HG03060 (cell line): ENCODE measurements around the gene DNAAF9.

Experiments
- ATAC-seq: cut with Tn5 transposase; IDR thresholded peaks from one replicate; pipeline ENCODE4 v1.9.1; 2021; ENCODE audit warnings: low read depth, moderate number of reproducible peaks; ENCODE audit not compliant: unreplicated experiment

The DNAAF9 gene

DNA sequence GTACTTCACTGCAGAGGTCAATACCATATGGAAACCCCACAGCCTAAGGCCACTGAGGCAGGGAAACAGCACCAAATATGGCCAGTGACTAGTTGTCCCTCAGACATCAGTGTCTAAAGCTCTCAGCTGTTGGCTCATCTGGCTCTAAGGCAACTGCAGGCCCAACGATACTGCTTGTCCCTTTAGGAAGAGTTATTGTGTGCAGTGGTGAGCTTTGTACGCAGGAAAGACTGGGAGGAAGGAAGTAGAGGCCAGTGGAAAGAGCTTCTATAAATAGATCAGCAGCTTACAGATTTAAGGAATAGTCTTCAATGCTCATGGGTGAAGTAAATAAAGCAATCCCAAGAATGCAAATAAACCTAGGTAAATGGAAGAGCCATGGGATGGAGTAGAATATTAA is 29.3 kb downstream of the DNAAF9 start:
- no peak for ATAC-seq

GRCh38 chr20:3377644-3378043 is 29.8 kb downstream of the DNAAF9 start:
- no peak for ATAC-seq

- no peak for ATAC-seq
Observed at GRCh38 chr20:3374296-3374695, 33.2 kb downstream of the DNAAF9 start.

- no peak for ATAC-seq
Observed at GRCh38 chr20:3371754-3372153, 35.7 kb downstream of the DNAAF9 start.

DNA sequence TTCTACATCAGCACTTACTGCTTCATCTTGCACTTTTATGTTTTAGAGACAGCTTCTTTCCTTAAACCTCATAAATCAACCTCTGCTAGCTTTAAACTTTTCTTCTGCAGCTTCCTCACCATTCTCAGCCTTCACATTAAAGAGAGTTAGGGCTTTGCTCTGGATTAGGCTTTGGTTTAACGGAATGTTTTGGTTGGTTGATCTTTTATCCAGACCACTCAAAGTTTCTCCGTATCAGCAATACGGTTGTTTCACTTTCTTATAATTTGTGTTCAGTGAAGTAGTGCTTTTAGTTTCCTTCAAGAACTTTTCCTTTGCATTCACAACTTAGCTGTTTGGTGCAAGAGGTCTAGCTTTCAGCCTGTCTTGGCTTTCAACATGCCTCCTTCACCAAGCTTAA is 40.4 kb downstream of the DNAAF9 start:
- ATAC-seq = no peak

DNA sequence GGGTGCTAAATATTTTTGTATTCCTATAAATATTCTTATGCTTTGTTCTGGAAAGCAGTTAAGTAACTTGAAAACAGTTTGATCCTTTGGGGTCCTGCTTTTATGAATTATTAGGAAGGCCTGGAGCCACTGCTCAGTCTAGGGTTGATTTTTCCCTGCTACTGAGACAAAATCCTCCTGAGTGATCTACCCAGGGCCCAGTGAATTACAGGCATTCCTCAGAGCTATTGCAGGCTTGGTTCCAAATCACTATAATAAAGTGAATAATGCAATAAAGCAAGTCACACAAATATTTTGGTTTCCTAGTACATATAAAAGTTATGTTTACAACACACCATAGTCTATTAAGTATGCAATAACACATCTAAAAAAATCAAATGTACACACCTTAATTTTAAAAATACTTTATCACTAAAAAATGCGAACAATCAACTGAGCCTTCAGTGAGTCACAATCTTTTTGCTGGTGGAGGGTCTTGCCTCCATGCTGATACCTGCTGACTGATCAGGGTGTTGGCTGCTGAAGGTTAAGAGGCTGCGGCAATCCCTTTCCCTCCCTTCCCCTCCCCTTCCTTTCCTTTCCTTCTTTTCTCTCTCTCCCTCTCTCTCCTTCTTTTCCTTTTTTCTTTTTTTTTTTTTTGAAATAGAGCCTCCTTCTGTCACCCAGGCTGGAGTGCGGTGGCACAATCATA is 43.0 kb downstream of the DNAAF9 start:
- no peak for ATAC-seq

DNA sequence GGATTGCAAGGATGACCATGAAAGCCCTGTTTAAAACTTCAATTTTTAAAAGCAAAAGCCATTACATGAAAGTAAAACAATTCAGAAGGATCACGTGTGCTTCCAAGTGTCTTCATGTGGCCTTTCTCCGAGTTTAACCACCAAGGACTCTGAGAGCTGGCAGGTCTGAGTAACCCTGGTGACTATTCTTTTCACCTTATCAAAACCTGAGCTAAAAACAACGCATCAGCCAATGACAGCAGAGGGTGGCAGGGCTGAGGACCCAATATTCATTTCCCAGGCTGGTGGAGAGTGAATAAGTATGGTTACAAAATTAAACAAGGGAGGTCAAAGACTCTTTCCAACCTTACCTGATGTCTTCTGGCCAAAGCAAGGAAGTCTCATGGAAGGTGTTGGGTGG is 46.7 kb downstream of the DNAAF9 start:
- ATAC-seq = no peak

DNA sequence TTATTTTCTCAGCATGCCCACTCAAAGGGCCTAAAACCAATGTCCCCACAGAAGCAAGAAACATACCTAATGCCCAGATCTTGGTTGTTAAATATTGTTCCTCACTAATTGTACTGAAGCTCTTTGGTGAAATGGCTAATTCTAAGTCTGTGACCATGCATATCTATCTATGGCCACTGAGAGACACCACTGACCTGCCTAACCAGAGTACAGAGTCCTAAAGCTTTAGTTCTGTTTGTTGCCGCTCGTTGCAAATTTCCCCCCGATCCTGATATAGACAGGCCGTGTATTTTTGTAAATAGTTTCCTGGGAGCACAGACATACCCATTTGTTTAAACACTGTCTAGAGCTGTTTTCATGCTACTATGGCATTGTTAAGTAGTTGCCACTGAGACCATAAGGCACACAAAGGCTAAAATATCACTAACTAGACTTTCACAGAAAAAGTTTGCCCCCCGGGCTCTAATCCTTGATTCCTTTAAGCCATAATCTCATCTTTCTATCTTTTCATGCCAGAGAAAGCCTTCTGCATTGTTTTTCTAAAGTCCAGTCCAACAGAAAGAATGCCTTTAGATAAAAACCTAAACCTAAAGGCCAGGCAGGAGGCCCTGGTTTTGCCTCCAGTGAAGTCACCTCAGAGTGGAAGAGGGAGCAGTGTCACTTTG is 48.7 kb downstream of the DNAAF9 start:
- ATAC-seq = no peak
